GM12878 (cell line): Measurements from ENCODE around the gene RARA. TPM values are rescaled to one million over a fixed set of nuclear protein-coding genes. Genes with fewer than 3 reads are reported as not detected.

Experiments
- ATAC-seq: fragments of 200-7000 bp; cut with Tn5 transposase; 3 replicates; pipeline ENCODE4 v1.9.1; 2020; ENCODE audit warnings: mild to moderate bottlenecking, moderate library complexity
- BruUV-seq: library from RNA; stranded (reverse); fragments of 400-500 nt; replicated peaks from 2 replicates; lab custom pipeline; 2021; lab: Mats Ljungman, UMichigan
- CTCF ChIA-PET: fragments of 300-600 bp; sonication (Branson Sonifier 250); formaldehyde crosslinking; extraction: SDS; loops from one replicate; lab custom pipeline; 2021; ENCODE audit warnings: inconsistent platforms; lab: Yijun Ruan, JAX
- POLR2A ChIA-PET: fragments of 350-600 bp; formaldehyde crosslinking; extraction: SDS; loops from one replicate; lab custom pipeline; 2021; ENCODE audit warnings: inconsistent platforms; lab: Charles Lee
- RAD21 ChIA-PET: fragments of 300-600 bp; sonication (Branson Sonifier 250); formaldehyde crosslinking; loops from one replicate; lab custom pipeline; 2023; ENCODE audit warnings: antibody characterized with exemption; ENCODE audit not compliant: unreplicated experiment; lab: Charles Lee
- SMC1A ChIA-PET: fragments of 300-600 bp; sonication (Branson Sonifier 250); formaldehyde crosslinking; loops from one replicate; lab custom pipeline; 2023; ENCODE audit not compliant: unreplicated experiment, uncharacterized antibody; lab: Charles Lee
- DNase-seq: peaks from one replicate; pipeline ENCODE4 v3.0.0-alpha.2; 2011; ENCODE audit warnings: low read depth, low spot score
- FAIRE-seq: peaks from 3 replicates; lab custom pipeline; 2011; peaks lifted over from hg19 to GRCh38; lab: Jason Lieb, UNC
- H2AFZ ChIP-seq: 2 replicates; pipeline ENCODE4 v1.6.0; 2011; ENCODE audit warnings: low read depth, low read length, control low read depth; ENCODE audit not compliant: control insufficient read depth
- H3K27ac ChIP-seq: 2 replicates; pipeline ENCODE4 v1.5.1; 2011; ENCODE audit warnings: control low read depth; ENCODE audit not compliant: control insufficient read depth, insufficient read depth
- H3K27me3 ChIP-seq, 2 experiments: replicated peaks in 1 of 2; 2 replicates each; pipeline versions ENCODE4 v1.6.0 to v1.6.1; 2011; ENCODE audit warnings: low read length in 1 of 2; ENCODE audit not compliant: control insufficient read depth in 2 of 2, insufficient read depth in 2 of 2
- H3K36me3 ChIP-seq, 2 experiments: 2 replicates each; pipeline ENCODE4 v1.5.1; 2011; ENCODE audit warnings: low read length in 1 of 2; ENCODE audit not compliant: control insufficient read depth in 2 of 2, insufficient read depth in 2 of 2
- H3K4me1 ChIP-seq: 2 replicates; pipeline ENCODE4 v1.6.1; 2011; ENCODE audit warnings: mild to moderate bottlenecking, low read length, moderate library complexity, mixed read lengths; ENCODE audit not compliant: control insufficient read depth, insufficient read depth
- H3K4me2 ChIP-seq: 2 replicates; pipeline ENCODE4 v1.6.0; 2011; ENCODE audit warnings: control low read depth; ENCODE audit not compliant: control insufficient read depth, insufficient read depth
- H3K4me3 ChIP-seq: fragments of 200-600 bp; sonication (generic); 2 replicates; pipeline ENCODE4 v1.5.1; 2016
- H3K79me2 ChIP-seq: 2 replicates; pipeline ENCODE4 v1.6.0; 2011; ENCODE audit warnings: low read length; ENCODE audit not compliant: control insufficient read depth, insufficient read depth
- H3K9ac ChIP-seq: 2 replicates; pipeline ENCODE4 v1.8.0; 2011; ENCODE audit warnings: low read length, control low read depth, mixed read lengths; ENCODE audit not compliant: control insufficient read depth, insufficient read depth
- H3K9me3 ChIP-seq: replicated peaks from 3 replicates; pipeline ENCODE4 v1.5.1; 2011; ENCODE audit warnings: mild to moderate bottlenecking, low read length; ENCODE audit not compliant: control insufficient read depth, insufficient read depth
- H4K20me1 ChIP-seq: 2 replicates; pipeline ENCODE4 v1.6.0; 2011; ENCODE audit not compliant: control insufficient read depth, insufficient read depth
- ATF7 ChIP-seq: fragments of 450-650 bp; IDR thresholded peaks from 2 replicates; pipeline ENCODE4 v1.6.1; 2016; ENCODE audit warnings: low read depth, mild to moderate bottlenecking
- EED ChIP-seq: sonication (generic); IDR thresholded peaks from 2 replicates; pipeline ENCODE4 v1.6.1; 2016; ENCODE audit warnings: antibody characterized with exemption, low read depth
- RCOR1 ChIP-seq: conservative IDR thresholded peaks from 2 replicates; pipeline ENCODE4 v1.6.1; 2012; ENCODE audit warnings: low read depth, low read length, improper control_type of control experiment
- WGBS: methylation state at CpG from one replicate; pipeline ENCODE4 v1.1.6; 2016; ENCODE audit warnings: low lambda C conversion rate; ENCODE audit not compliant: insufficient replicate concordance, insufficient coverage; ENCODE audit errors: missing lambda C conversion rate; 5-methylcytosine and 5-hydroxymethylcytosine counted together
- in situ Hi-C: fragments of 300-500 bp; cut with MboI; formaldehyde crosslinking; loops from 9 replicates; pipeline ENCODE4 v1.14.3; 2018; ENCODE audit warnings: mixed read lengths
- intact Hi-C: fragments of 100-400 bp; cut with micrococcal nuclease; formaldehyde crosslinking; loops from one replicate; pipeline ENCODE4 v1.14.2; 2022; ENCODE audit not compliant: unreplicated experiment
- polyA plus RNA-seq, 11 experiments: library from polyadenylated mRNA; depleted of rRNA in 4 of 11; unstranded in 6 of 11; stranded (reverse) in 5 of 11; fragments of >200 nt; fragmentation: Nextera tagmentation in 4 of 11; fragmentation: Illumina TruSeq in 1 of 11; extraction: Ambion mirVana in 4 of 11; extraction: Trizol in 1 of 11; gene quantifications; 1 replicate in 1 of 11; 2 replicates in 10 of 11; pipeline versions ENCODE4 v1.2.1 to v1.2.3, GENCODE V29; 2011 to 2016; ENCODE audit warnings: inconsistent platforms in 2 of 11, missing spikeins in 2 of 11, low read depth in 1 of 11
- total RNA-seq, 4 experiments: library from RNA; depleted of rRNA in 3 of 4; stranded (reverse); fragments of >200 nt in 3 of 4; fragmentation: Illumina TruSeq in 1 of 4; extraction: Trizol in 1 of 4; gene quantifications; 2 replicates each; pipeline versions ENCODE4 v1.2.1 to v1.2.3, GENCODE V29; 2013 to 2021
- TF ChIP-seq, protein P1 (sequence below): IDR thresholded peaks from 2 replicates; pipeline ENCODE4 v1.6.1; 2012; ENCODE audit warnings: improper control_type of control experiment, low read depth, low read length; ENCODE audit not compliant: insufficient replicate concordance

The RARA gene
- total and polyA plus RNA-seq, 10 of the 15 experiments (the other 5 are each of a cell fraction or from before 2014, with no cell fraction given) = 0.13 to 33.6 (median 13.6) TPM

DNA sequence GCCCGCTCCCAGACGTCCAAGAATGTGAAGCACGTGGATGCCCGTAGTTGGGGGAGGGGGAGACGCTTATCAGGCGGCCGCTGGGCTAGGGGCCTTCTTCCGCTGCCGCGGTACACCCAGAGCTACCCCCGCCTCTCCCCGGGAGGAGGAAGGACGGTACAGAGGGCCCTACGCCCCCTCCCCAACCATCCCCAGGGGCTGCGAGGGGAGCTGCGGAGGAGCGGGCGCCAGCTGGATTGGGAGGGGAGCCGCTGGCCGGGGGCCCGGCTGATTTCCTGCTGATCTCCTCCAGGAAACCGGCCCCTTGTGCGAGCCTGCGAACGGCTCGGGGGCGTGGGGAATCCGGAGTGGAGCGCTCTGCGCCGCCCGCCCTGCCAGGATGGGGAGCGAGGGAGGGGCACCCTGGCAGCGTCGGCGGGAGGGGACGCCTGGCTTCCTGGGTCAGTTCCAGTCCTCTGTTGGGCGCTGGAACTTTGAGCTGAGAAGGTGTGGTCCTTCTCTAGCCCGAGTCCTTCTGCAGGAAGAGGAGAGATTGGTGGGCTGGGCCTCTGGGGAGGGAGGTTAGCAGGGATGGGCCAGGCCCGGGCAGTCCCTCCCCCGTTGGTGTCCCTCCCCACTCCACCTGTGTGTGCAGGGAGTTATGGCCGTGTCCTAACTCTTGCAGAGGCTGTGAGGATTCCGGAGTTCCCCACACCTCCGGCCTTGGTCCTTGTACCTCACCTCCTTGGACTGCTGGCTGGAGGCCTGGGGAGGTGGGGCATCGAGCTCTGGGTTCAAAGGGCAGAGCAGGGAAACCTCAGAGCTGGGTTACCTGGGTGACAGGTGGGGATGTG, 36.4 kb downstream of the RARA start:
- RAD21 ChIA-PET = interaction anchor here (0.5 to 2.0 kb wide), 5 partner anchors 9 to 160 kb away, joined by 3 to 4 read pairs (median 3); no protein-coding TSS in a partner anchor
- BruUV-seq = no TSS peak
- peaks cover 43% of the 10 kb centered on the region for H3K4me1 ChIP-seq
- 51% methylated on average over 37 of the region's 45 CpGs for WGBS
- H3K27me3 ChIP-seq = no peaks in the 10 kb centered on the region
- CTCF ChIA-PET = interaction anchor here (1.5 to 3.6 kb wide), 4 partner anchors 9 to 28 kb away, joined by 3 to 16 read pairs (median 4); no protein-coding TSS in a partner anchor
- POLR2A ChIA-PET = no interaction called here
- H3K9me3 ChIP-seq = no peaks in the 10 kb centered on the region
- intact Hi-C loops = no loop called here
- TF ChIP-seq ATF7 (no peak), EED (peak; percentile 16; the same call in 1 of the 2 replicates), RCOR1 (no peak)
- TF ChIP-seq, protein P1, sequence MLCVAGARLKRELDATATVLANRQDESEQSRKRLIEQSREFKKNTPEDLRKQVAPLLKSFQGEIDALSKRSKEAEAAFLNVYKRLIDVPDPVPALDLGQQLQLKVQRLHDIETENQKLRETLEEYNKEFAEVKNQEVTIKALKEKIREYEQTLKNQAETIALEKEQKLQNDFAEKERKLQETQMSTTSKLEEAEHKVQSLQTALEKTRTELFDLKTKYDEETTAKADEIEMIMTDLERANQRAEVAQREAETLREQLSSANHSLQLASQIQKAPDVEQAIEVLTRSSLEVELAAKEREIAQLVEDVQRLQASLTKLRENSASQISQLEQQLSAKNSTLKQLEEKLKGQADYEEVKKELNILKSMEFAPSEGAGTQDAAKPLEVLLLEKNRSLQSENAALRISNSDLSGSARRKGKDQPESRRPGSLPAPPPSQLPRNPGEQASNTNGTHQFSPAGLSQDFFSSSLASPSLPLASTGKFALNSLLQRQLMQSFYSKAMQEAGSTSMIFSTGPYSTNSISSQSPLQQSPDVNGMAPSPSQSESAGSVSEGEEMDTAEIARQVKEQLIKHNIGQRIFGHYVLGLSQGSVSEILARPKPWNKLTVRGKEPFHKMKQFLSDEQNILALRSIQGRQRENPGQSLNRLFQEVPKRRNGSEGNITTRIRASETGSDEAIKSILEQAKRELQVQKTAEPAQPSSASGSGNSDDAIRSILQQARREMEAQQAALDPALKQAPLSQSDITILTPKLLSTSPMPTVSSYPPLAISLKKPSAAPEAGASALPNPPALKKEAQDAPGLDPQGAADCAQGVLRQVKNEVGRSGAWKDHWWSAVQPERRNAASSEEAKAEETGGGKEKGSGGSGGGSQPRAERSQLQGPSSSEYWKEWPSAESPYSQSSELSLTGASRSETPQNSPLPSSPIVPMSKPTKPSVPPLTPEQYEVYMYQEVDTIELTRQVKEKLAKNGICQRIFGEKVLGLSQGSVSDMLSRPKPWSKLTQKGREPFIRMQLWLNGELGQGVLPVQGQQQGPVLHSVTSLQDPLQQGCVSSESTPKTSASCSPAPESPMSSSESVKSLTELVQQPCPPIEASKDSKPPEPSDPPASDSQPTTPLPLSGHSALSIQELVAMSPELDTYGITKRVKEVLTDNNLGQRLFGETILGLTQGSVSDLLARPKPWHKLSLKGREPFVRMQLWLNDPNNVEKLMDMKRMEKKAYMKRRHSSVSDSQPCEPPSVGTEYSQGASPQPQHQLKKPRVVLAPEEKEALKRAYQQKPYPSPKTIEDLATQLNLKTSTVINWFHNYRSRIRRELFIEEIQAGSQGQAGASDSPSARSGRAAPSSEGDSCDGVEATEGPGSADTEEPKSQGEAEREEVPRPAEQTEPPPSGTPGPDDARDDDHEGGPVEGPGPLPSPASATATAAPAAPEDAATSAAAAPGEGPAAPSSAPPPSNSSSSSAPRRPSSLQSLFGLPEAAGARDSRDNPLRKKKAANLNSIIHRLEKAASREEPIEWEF = peak; percentile 0
- ATAC-seq = no peak
- peaks cover 56% of the 10 kb centered on the region for H3K79me2 ChIP-seq
- no peak overlapping the region for H2AFZ ChIP-seq
- H3K4me3 ChIP-seq = peak overlapping the region; percentile 8; the same call in 1 of the 2 replicates
- no peak overlapping the region for H3K9ac ChIP-seq
- no peaks in the 10 kb centered on the region for H4K20me1 ChIP-seq
- peaks cover 6 to 25% of the 10 kb centered on the region in 2 experiments for H3K36me3 ChIP-seq
- in situ Hi-C loops = no loop called here
- FAIRE-seq = no peak
- H3K4me2 ChIP-seq = peak overlapping the region; percentile 65
- SMC1A ChIA-PET = interaction anchor here (0.8 to 1.7 kb wide), 8 partner anchors 9 to 52 kb away, joined by 3 to 6 read pairs (median 4); no protein-coding TSS in a partner anchor
- no peak overlapping the region; the same call in 1 of the 2 replicates for H3K27ac ChIP-seq
- DNase-seq = no peak
